SK-N-SH (cell line): ENCODE data around the gene STRADB. TPM values are rescaled to one million over a fixed set of nuclear protein-coding genes. Genes with fewer than 3 reads are reported as not detected.
A peak's percentile ranks its signal among the peaks of the same experiment; 100 is the strongest.
"Not testable (repeated sequence)": the region's sequence is repeated elsewhere in the genome, so short reads cannot be mapped to it uniquely, and the experiment has no call there.

Experiments
- CTCF ChIA-PET: fragments of 300-600, 350-600 bp; formaldehyde crosslinking; extraction: SDS; loops from one replicate; lab custom pipeline; 2021; lab: Yijun Ruan, JAX
- POLR2A ChIA-PET: fragments of 350-600 bp; sonication (Branson Sonifier 250); formaldehyde crosslinking; extraction: SDS; loops from one replicate; lab custom pipeline; 2020; ENCODE audit warnings: antibody characterized with exemption, inconsistent platforms; lab: Yijun Ruan, JAX
- DNase-seq: peaks from one replicate; pipeline ENCODE4 v3.0.0; 2012
- H2AFZ ChIP-seq: fragments of 200-600 bp; sonication (generic); 2 replicates; pipeline ENCODE4 v1.8.1; 2016; ENCODE audit warnings: antibody characterized with exemption, mild to moderate bottlenecking, low read depth
- H3F3A ChIP-seq: fragments of 200-600 bp; sonication (generic); replicated peaks from 2 replicates; pipeline ENCODE3; 2016; ENCODE audit warnings: antibody characterized with exemption, mild to moderate bottlenecking; ENCODE audit not compliant: insufficient read depth
- H3K27ac ChIP-seq, 2 experiments: fragments of 200-500 bp in 1 of 2; fragments of 200-600 bp in 1 of 2; sonication (Bioruptor generic) in 1 of 2; sonication (generic), shearing (Covaris generic) in 1 of 2; 2 replicates each; pipeline versions ENCODE4 v1.5.1 to v1.6.1; 2014 to 2016; ENCODE audit warnings: low read depth in 2 of 2, inconsistent platforms in 1 of 2, low read length in 1 of 2, mild to moderate bottlenecking in 1 of 2, mixed read lengths in 1 of 2
- H3K27me3 ChIP-seq: fragments of 200-600 bp; sonication (generic), shearing (Covaris generic); 2 replicates; pipeline ENCODE4 v1.6.1; 2016; ENCODE audit warnings: mixed run types; ENCODE audit not compliant: insufficient read depth
- H3K36me3 ChIP-seq, 2 experiments: fragments of 200-500 bp in 1 of 2; fragments of 200-600 bp in 1 of 2; sonication (Bioruptor generic) in 1 of 2; sonication (generic) in 1 of 2; replicated peaks in 1 of 2; 2 replicates each; pipeline versions ENCODE3 to v1.5.1; 2014 to 2016; ENCODE audit warnings: low read length in 1 of 2, mild to moderate bottlenecking in 1 of 2; ENCODE audit not compliant: insufficient read depth in 2 of 2, control insufficient read depth in 1 of 2
- H3K4me1 ChIP-seq, 2 experiments: fragments of 200-500 bp in 1 of 2; fragments of 200-600 bp in 1 of 2; sonication (Bioruptor generic) in 1 of 2; sonication (generic), shearing (Covaris generic) in 1 of 2; 2 replicates each; pipeline versions ENCODE4 v1.5.1 to v1.6.1; 2014 to 2016; ENCODE audit warnings: low read depth in 1 of 2, low read length in 1 of 2, mixed run types in 1 of 2; ENCODE audit not compliant: insufficient read depth in 2 of 2, control insufficient read depth in 1 of 2
- H3K4me2 ChIP-seq: fragments of 200-600 bp; sonication (generic), shearing (Covaris generic); 2 replicates; pipeline ENCODE4 v1.6.1; 2017; ENCODE audit warnings: mixed run types
- H3K4me3 ChIP-seq, 2 experiments: fragments of 200-500 bp in 1 of 2; fragments of 200-600 bp in 1 of 2; sonication (Bioruptor generic) in 1 of 2; sonication (generic), shearing (Covaris generic) in 1 of 2; 2 replicates each; pipeline versions ENCODE4 v1.5.1 to v1.8.1; 2014 to 2016; ENCODE audit warnings: low read depth in 2 of 2, inconsistent platforms in 1 of 2, low read length in 1 of 2, mild to moderate bottlenecking in 1 of 2, mixed read lengths in 1 of 2, moderate library complexity in 1 of 2
- H3K79me2 ChIP-seq: fragments of 200-600 bp; sonication (generic); 2 replicates; pipeline ENCODE4 v1.8.1; 2017; ENCODE audit warnings: mild to moderate bottlenecking; ENCODE audit not compliant: insufficient read depth
- H3K9ac ChIP-seq: fragments of 200-600 bp; sonication (generic); 2 replicates; pipeline ENCODE4 v1.6.1; 2017; ENCODE audit warnings: mixed run types
- H3K9me2 ChIP-seq: fragments of 200-600 bp; sonication (generic); 2 replicates; pipeline ENCODE4 v1.6.1; 2017; ENCODE audit warnings: mixed run types
- H3K9me3 ChIP-seq: fragments of 200-600 bp; sonication (generic); 2 replicates; pipeline ENCODE4 v1.6.1; 2017; ENCODE audit warnings: mixed run types, mild to moderate bottlenecking, moderate library complexity
- H4K20me1 ChIP-seq: fragments of 200-600 bp; sonication (generic); 2 replicates; pipeline ENCODE4 v1.6.1; 2017; ENCODE audit warnings: mild to moderate bottlenecking, mixed run types; ENCODE audit not compliant: insufficient read depth
- CTCF ChIP-seq: fragments of 200-600 bp; sonication (generic); IDR thresholded peaks from 2 replicates; pipeline ENCODE4 v1.6.1; 2017; ENCODE audit warnings: antibody characterized with exemption, mild to moderate bottlenecking, moderate library complexity
- EP300 ChIP-seq, 2 experiments: IDR thresholded peaks; 2 replicates each; pipeline versions ENCODE4 v1.4.0 to v1.6.1; 2012; ENCODE audit warnings: borderline replicate concordance in 1 of 2, low read depth in 1 of 2, low read length in 1 of 2
- FOSL2 ChIP-seq: IDR thresholded peaks from 2 replicates; pipeline ENCODE4 v1.4.0; 2012; ENCODE audit warnings: low read depth, mild to moderate bottlenecking, moderate library complexity, borderline replicate concordance
- JUND ChIP-seq: IDR thresholded peaks from 2 replicates; pipeline ENCODE4 v1.4.0; 2012
- MXI1 ChIP-seq: IDR thresholded peaks from 2 replicates; pipeline ENCODE4 v1.6.1; 2012; ENCODE audit warnings: mild to moderate bottlenecking, low read depth, low read length, improper control_type of control experiment
- NFIC ChIP-seq: IDR thresholded peaks from 2 replicates; pipeline ENCODE4 v1.4.0; 2012; ENCODE audit warnings: borderline replicate concordance
- NRF1 ChIP-seq: IDR thresholded peaks from 2 replicates; pipeline ENCODE4 v1.6.1; 2012; ENCODE audit warnings: low read depth, mild to moderate bottlenecking, low read length
- PBX3 ChIP-seq: IDR thresholded peaks from 2 replicates; pipeline ENCODE4; 2012
- POLR2AphosphoS5 ChIP-seq: IDR thresholded peaks from 2 replicates; pipeline ENCODE4 v1.6.1; 2012; ENCODE audit warnings: low read depth, low read length
- RCOR1 ChIP-seq: fragments of 150-350 bp; IDR thresholded peaks from 2 replicates; pipeline ENCODE4 v1.6.1; 2017; ENCODE audit warnings: antibody characterized with exemption, low read length
- RXRA ChIP-seq: IDR thresholded peaks from 2 replicates; pipeline ENCODE4 v1.4.0; 2012; ENCODE audit warnings: low read depth, mild to moderate bottlenecking, borderline replicate concordance
- TCF12 ChIP-seq: IDR thresholded peaks from 2 replicates; pipeline ENCODE4 v1.4.0; 2012
- TEAD4 ChIP-seq: IDR thresholded peaks from 2 replicates; pipeline ENCODE4 v1.4.0; 2012; ENCODE audit warnings: mild to moderate bottlenecking, borderline replicate concordance; ENCODE audit not compliant: insufficient read depth
- YY1 ChIP-seq: IDR thresholded peaks from 2 replicates; pipeline ENCODE4 v1.4.0; 2012; ENCODE audit warnings: low read depth, mild to moderate bottlenecking
- WGBS: methylation state at CpG from one replicate; pipeline ENCODE4 v1.1.6; 2017; ENCODE audit warnings: low lambda C conversion rate; 5-methylcytosine and 5-hydroxymethylcytosine counted together
- polyA plus RNA-seq, 3 experiments: library from polyadenylated mRNA; depleted of rRNA; stranded (reverse); fragments of >200 nt; gene quantifications; 2 replicates each; pipeline ENCODE4 v1.2.3, GENCODE V29; 2012

The STRADB gene
- polyA plus RNA-seq, 1 of the 3 experiments (the other 2 are of a cell fraction): 27.0 TPM

GRCh38 chr2:201483342-201483741 is 31.8 kb downstream of the STRADB start:
- DNase-seq: no peak
- H4K20me1 ChIP-seq: no peaks in the 10 kb centered on the region
- no peak overlapping the region; a peak in 1 of 4 replicates for H3K27ac ChIP-seq
- no peak overlapping the region for H3K4me3 ChIP-seq
- no peaks in the 10 kb centered on the region for H3F3A ChIP-seq
- H3K79me2 ChIP-seq: no peaks in the 10 kb centered on the region
- no peaks in the 10 kb centered on the region for H3K9me3 ChIP-seq
- peaks cover 13 to 26% of the 10 kb centered on the region in 2 experiments for H3K36me3 ChIP-seq
- TF ChIP-seq JUND (no peak), NFIC (no peak), TEAD4 (no peak), FOSL2 (no peak), CTCF (no peak)
- TF ChIP-seq, all 33 proteins: peak for 0
- Histone ChIP-seq H3K4me1 (peaks cover 0 to 3% of the 10 kb centered on the region in 2 experiments; a peak in 2 of 4 replicates), H3K27me3 (no peaks in the 10 kb centered on the region), H3K9ac (no peak overlapping the region), H3K9me2 (no peaks in the 10 kb centered on the region), H3K4me2 (no peak overlapping the region), H2AFZ (no peak overlapping the region)
- 71% methylated on average over 1 of the region's 1 CpG for whole genome bisulfite sequencing
- POLR2A ChIA-PET: no interaction called here
- CTCF ChIA-PET: no interaction called here

DNA sequence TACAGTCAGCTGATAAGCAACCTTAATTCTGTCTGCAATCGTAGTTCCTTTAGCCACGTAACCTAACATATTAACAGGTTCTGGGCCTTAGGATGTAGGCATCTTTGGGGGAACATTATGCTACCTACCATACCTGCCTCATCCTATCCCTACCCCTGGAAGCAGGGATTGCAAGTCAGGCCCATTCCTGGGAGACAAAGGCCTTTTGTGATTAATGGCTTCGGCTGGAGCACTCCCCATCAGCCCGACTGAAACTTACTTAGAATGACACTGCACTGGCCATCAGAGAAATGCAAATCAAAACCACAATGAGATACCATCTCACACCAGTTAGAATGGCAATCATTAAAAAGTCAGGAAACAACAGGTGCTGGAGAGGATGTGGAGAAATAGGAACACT is 32.2 kb downstream of the STRADB start:
- WGBS: 77% methylated on average over 4 of the region's 4 CpGs

DNA sequence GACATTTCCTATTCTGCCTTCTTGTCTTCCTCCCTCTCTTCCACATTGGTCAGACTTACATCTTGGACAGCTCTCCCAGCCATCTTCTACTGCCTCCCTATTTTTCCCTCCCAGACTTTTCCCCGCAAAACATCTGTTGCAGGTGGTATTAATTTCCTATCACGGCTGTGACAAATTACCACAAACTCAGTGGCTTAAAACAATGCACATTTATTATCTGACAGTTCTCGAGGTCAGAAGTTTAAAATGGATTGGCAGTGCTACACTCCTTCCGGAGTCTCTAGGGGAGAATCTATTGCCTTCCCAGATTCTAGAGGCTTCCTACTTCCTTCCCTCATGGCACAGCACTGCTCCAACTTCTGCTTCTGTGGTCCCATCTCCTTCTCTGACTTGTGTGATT is 33.3 kb downstream of the STRADB start:
- Histone ChIP-seq H3K9me3 (no peaks in the 10 kb centered on the region), H3K9ac (no peak overlapping the region), H3K9me2 (no peaks in the 10 kb centered on the region), H2AFZ (no peak overlapping the region), H3F3A (no peaks in the 10 kb centered on the region), H3K4me3 (no peak overlapping the region)
- 35% methylated on average over 4 of the region's 4 CpGs for WGBS
- peak; percentile 49; the same call in 1 of the 2 replicates for TF ChIP-seq RCOR1
- TF ChIP-seq YY1: no peak
- peak; percentile 91 for TF ChIP-seq TCF12
- peak; percentile 52 for TF ChIP-seq POLR2AphosphoS5
- peak in 1 of 2 experiments; percentile 21; a peak in 2 of 4 replicates for TF ChIP-seq EP300 (IDR thresholded peaks at IDR 0.05; ENCODE audit: borderline replicate concordance in 1 of 2, low read depth in 1 of 2, low read length in 1 of 2)
- TF ChIP-seq PBX3: peak; percentile 63
- TF ChIP-seq NRF1: no peak
- no peak for TF ChIP-seq JUND
- peak; percentile 59 for TF ChIP-seq RXRA
- TF ChIP-seq MXI1: no peak
- TF ChIP-seq, all 33 proteins: peak for 6
- POLR2A ChIA-PET: interaction anchor here (0.7 kb wide), 1 partner anchor 9 kb away, joined by 8 read pairs; no protein-coding TSS in a partner anchor
- H3K4me2 ChIP-seq: no peak overlapping the region
- H4K20me1 ChIP-seq: no peaks in the 10 kb centered on the region
- CTCF ChIA-PET: no interaction called here
- H3K79me2 ChIP-seq: no peaks in the 10 kb centered on the region
- no peak for DNase-seq
- peaks cover 0 to 3% of the 10 kb centered on the region in 2 experiments; a peak in 2 of 4 replicates for H3K4me1 ChIP-seq
- H3K27ac ChIP-seq: no peak overlapping the region; a peak in 1 of 4 replicates
- H3K27me3 ChIP-seq: no peaks in the 10 kb centered on the region
- H3K36me3 ChIP-seq: peaks cover 3 to 16% of the 10 kb centered on the region in 2 experiments

More for the DNA sequence above, 32.2 kb downstream of the STRADB start:
- DNase-seq, H3K27ac ChIP-seq, H3K9me3 ChIP-seq, H3K9me2 ChIP-seq, H4K20me1 ChIP-seq, H3K27me3 ChIP-seq, H3F3A ChIP-seq, H3K79me2 ChIP-seq, H3K4me1 ChIP-seq, H2AFZ ChIP-seq, H3K9ac ChIP-seq, POLR2A ChIA-PET, H3K4me2 ChIP-seq, CTCF ChIA-PET, H3K4me3 ChIP-seq: not testable (repeated sequence)
- H3K36me3 ChIP-seq: peaks cover 9 to 24% of the 10 kb centered on the region in 2 experiments
